ENCODE data around the gene NPLOC4.

Gene NPLOC4

DNA sequence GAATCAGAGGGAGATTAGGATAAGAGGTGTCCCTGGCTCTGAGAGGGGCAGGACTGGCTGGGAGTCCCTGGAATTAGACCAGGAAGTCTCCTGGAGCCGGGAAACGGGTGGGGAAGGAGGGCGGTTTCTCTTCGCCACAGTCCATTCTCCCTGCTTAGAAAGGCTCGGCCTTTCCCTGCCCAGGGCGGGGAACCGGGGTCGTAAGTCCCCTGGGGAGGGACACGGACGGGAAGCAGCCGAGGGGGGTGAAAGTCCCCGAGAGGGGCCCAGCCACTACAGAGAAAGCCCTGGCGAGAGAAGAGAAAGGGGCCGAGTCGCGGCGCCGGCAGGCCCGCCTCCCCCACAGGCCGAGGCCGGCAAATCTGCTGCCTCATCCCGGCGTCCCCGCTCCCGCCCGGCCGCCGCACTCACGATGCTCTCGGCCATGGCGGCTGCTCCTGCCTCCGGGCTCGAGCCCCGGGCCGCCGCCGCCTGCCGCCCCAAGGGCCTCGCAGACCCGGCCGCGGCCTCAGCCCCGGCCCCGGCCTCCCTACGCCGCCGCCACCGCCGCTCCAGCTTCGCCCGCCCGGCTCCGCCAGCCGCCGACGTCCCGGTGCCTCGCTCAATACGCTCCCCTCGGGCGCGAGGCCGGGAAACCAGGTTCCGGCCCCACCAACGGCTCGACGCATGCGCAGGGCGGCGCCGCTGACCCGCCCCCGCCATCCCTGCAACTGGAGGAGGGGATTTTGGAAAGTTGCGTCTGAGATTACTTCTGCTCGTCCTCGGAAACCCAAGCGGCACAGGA is at the start of gene NPLOC4, which contains the start of gene TSPAN10:
Gene NPLOC4, minus strand, starts transcription at position 608 of the 784 bp plus-strand sequence. Its CDS starts 182 bp downstream, at position 426.
Gene TSPAN10, plus strand, starts transcription at position 692 of the 784 bp plus-strand sequence. CDS start 5,217 bp downstream, outside the sequence.
- H3K27ac ChIP-seq, result peak within 1 kb of the TSS; percentile 74
- peaks cover 3% of the 10 kb centered on the region for H3K4me1 ChIP-seq
- H3K36me3 ChIP-seq (ENCODE audit: control insufficient read depth, insufficient read depth, low read length), result no peaks in the 10 kb centered on the region
- H3K27me3 ChIP-seq (ENCODE audit: control insufficient read depth, insufficient read depth, low read length), result no peaks in the 10 kb centered on the region
- TF ChIP-seq, protein P1, sequence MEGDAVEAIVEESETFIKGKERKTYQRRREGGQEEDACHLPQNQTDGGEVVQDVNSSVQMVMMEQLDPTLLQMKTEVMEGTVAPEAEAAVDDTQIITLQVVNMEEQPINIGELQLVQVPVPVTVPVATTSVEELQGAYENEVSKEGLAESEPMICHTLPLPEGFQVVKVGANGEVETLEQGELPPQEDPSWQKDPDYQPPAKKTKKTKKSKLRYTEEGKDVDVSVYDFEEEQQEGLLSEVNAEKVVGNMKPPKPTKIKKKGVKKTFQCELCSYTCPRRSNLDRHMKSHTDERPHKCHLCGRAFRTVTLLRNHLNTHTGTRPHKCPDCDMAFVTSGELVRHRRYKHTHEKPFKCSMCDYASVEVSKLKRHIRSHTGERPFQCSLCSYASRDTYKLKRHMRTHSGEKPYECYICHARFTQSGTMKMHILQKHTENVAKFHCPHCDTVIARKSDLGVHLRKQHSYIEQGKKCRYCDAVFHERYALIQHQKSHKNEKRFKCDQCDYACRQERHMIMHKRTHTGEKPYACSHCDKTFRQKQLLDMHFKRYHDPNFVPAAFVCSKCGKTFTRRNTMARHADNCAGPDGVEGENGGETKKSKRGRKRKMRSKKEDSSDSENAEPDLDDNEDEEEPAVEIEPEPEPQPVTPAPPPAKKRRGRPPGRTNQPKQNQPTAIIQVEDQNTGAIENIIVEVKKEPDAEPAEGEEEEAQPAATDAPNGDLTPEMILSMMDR (IDR thresholded peaks at IDR 0.05), result no peak
- H3K4me2 ChIP-seq (ENCODE audit: low read length), result peak within 1 kb of the TSS; percentile 93
- H3K9me3 ChIP-seq (ENCODE audit: control insufficient read depth, low read length), result no peaks in the 10 kb centered on the region
- peak within 1 kb of the TSS; percentile 82 for H3K4me3 ChIP-seq (ENCODE audit: low read depth, low read length)
- H3K9ac ChIP-seq, result peak within 1 kb of the TSS; percentile 79
- H2AFZ ChIP-seq, result peak within 1 kb of the TSS; percentile 85
- peaks cover 32% of the 10 kb centered on the region for H3K79me2 ChIP-seq

DNA sequence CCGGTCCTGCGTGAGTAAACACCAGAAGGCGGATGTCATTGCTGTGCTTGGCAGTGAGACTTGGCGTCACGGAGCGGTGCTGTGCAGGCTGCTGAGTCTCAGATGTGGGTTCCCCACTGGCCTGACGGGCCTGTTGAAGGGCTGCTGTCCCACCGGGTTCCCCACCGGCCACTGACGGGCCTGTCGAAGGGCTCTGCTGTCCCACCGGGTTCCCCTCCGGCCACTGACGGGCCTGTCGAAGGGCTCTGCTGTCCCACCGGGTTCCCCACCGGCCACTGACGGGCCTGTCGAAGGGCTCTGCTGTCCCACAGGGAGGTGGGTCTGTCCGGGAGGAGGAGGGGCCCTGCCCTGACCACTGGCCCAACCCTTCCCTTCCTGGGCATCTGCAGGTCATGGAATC is 49.7 kb upstream of the NPLOC4 start:
- Histone ChIP-seq H2AFZ (no peak overlapping the region), H3K4me1 (peaks cover 11% of the 10 kb centered on the region), H3K27me3 (ENCODE audit: control insufficient read depth, insufficient read depth, low read length) (no peaks in the 10 kb centered on the region), H3K4me2 (ENCODE audit: low read length) (no peak overlapping the region), H3K79me2 (peaks cover 56% of the 10 kb centered on the region), H3K27ac (no peak overlapping the region), H3K9me3 (ENCODE audit: control insufficient read depth, low read length) (no peaks in the 10 kb centered on the region), H3K9ac (no peak overlapping the region), H3K4me3 (ENCODE audit: low read depth, low read length) (no peak overlapping the region), H3K36me3 (ENCODE audit: control insufficient read depth, insufficient read depth, low read length) (no peaks in the 10 kb centered on the region)
- TF ChIP-seq, protein P1 (IDR thresholded peaks at IDR 0.05), result no peak

DNA sequence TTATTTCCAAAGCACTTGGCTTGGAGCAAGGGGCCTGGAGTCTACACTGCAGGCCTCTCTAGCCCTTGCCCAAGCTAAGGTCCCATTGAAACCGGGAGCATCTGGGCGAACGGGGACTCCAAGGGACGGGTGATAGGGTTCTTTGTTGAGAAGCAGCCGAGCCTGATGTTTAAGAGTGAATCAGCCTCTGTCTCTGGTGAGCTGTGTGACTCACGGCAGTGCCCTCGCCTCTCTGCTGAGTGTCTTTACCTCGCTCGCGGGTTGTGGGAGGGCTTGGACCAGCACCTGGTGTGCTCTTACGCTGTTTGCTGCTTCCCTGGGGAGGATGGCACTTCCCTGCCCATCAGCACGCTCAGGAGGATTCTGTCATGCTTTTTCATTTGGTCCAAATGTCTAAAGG is 48.2 kb upstream of the NPLOC4 start:
- Histone ChIP-seq H3K79me2 (peaks cover 55% of the 10 kb centered on the region), H3K36me3 (ENCODE audit: control insufficient read depth, insufficient read depth, low read length) (no peaks in the 10 kb centered on the region), H3K9me3 (ENCODE audit: control insufficient read depth, low read length) (no peaks in the 10 kb centered on the region), H3K4me3 (ENCODE audit: low read depth, low read length) (peak overlapping the region; percentile 72), H3K9ac (no peak overlapping the region), H2AFZ (no peak overlapping the region), H3K27me3 (ENCODE audit: control insufficient read depth, insufficient read depth, low read length) (no peaks in the 10 kb centered on the region), H3K4me2 (ENCODE audit: low read length) (peak overlapping the region; percentile 88), H3K27ac (no peak overlapping the region), H3K4me1 (peaks cover 11% of the 10 kb centered on the region)
- TF ChIP-seq, protein P1 (IDR thresholded peaks at IDR 0.05), result no peak

DNA sequence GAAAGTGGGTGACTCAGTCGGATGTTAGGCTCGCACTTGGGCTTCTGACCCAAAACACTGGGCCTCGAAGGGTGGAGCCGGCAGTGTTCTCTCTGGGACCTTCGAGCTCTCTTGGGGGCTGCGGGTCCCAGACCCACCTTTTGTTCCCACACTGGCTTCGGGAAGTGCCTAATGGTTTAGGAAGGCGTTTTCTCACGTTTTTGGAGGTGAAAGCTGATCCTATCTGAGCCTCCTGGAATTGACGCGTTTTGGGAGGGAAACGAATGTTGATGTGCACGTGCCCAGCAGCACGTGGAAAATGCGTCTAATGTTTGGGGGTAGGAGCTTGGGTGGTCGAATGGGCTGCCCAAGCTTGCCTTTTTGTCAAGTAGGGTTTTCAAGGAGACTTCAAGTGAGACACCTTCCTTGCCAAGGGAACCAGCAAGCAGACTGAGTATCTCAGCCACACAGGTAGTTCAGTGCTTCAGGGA is 47.6 kb upstream of the NPLOC4 start:
- peak overlapping the region; percentile 72 for H3K4me3 ChIP-seq (ENCODE audit: low read depth, low read length)
- TF ChIP-seq, protein P1 (IDR thresholded peaks at IDR 0.05), result no peak
- peak overlapping the region; percentile 88 for H3K4me2 ChIP-seq (ENCODE audit: low read length)
- H3K27me3 ChIP-seq (ENCODE audit: control insufficient read depth, insufficient read depth, low read length), result no peaks in the 10 kb centered on the region
- peak overlapping the region; percentile 3 for H3K9ac ChIP-seq
- H2AFZ ChIP-seq, result peak overlapping the region; percentile 86
- no peak overlapping the region for H3K27ac ChIP-seq
- no peaks in the 10 kb centered on the region for H3K9me3 ChIP-seq (ENCODE audit: control insufficient read depth, low read length)
- H3K79me2 ChIP-seq, result peaks cover 55% of the 10 kb centered on the region
- no peaks in the 10 kb centered on the region for H3K36me3 ChIP-seq (ENCODE audit: control insufficient read depth, insufficient read depth, low read length)
- H3K4me1 ChIP-seq, result peaks cover 11% of the 10 kb centered on the region
